Smooth muscle cell (in vitro differentiated cells): Measurements from ENCODE around the gene SLX4IP. TPM values are rescaled to one million over a fixed set of nuclear protein-coding genes. Genes with fewer than 3 reads are reported as not detected.

ENCODE experiments used
- DNase-seq: peaks from one replicate; lab custom pipeline; 2025; ENCODE audit not compliant: unreplicated experiment; lab: John Stamatoyannopoulos, UW
- H2AFZ ChIP-seq: fragments of 200-600 bp; sonication (generic); 2 replicates; pipeline ENCODE4 v1.6.0; 2016; ENCODE audit warnings: antibody characterized with exemption, low read depth, mild to moderate bottlenecking
- H3F3A ChIP-seq: fragments of 200-600 bp; sonication (generic); 2 replicates; pipeline ENCODE4 v1.6.0; 2017; ENCODE audit warnings: antibody characterized with exemption, low read depth
- H3K27ac ChIP-seq: fragments of 200-600 bp; sonication (generic); 2 replicates; pipeline ENCODE4 v1.5.1; 2016; ENCODE audit warnings: low read depth, mild to moderate bottlenecking
- H3K27me3 ChIP-seq: fragments of 200-600 bp; sonication (generic); 2 replicates; pipeline ENCODE4 v1.6.1; 2016; ENCODE audit warnings: low read depth, mild to moderate bottlenecking
- H3K36me3 ChIP-seq: fragments of 200-600 bp; sonication (generic); 2 replicates; pipeline ENCODE4 v1.5.1; 2016; ENCODE audit warnings: low read depth
- H3K4me1 ChIP-seq: fragments of 200-600 bp; sonication (generic); 2 replicates; pipeline ENCODE4 v1.5.1; 2016; ENCODE audit warnings: low read depth
- H3K4me2 ChIP-seq: fragments of 200-600 bp; sonication (generic); 2 replicates; pipeline ENCODE4 v1.6.0; 2016; ENCODE audit warnings: mild to moderate bottlenecking
- H3K4me3 ChIP-seq: fragments of 200-600 bp; sonication (generic); 2 replicates; pipeline ENCODE4 v1.5.1; 2016; ENCODE audit warnings: mild to moderate bottlenecking
- H3K79me2 ChIP-seq: fragments of 200-600 bp; sonication (generic); 2 replicates; pipeline ENCODE4 v1.6.0; 2016; ENCODE audit warnings: low read depth, mild to moderate bottlenecking
- H3K9ac ChIP-seq: fragments of 200-600 bp; sonication (generic); 2 replicates; pipeline ENCODE4 v1.6.0; 2016; ENCODE audit warnings: low read depth
- H3K9me3 ChIP-seq: fragments of 200-600 bp; sonication (generic); replicated peaks from 2 replicates; pipeline ENCODE4 v1.5.1; 2016; ENCODE audit warnings: low read depth
- H4K20me1 ChIP-seq: fragments of 200-600 bp; sonication (generic); 2 replicates; pipeline ENCODE4 v1.6.0; 2016; ENCODE audit warnings: low read depth
- WGBS: methylation state at CpG from one replicate; pipeline ENCODE4 v1.1.7; 2016; ENCODE audit warnings: low lambda C conversion rate; 5-methylcytosine and 5-hydroxymethylcytosine counted together
- polyA plus RNA-seq: library from polyadenylated mRNA; unstranded; fragments of >200 nt; fragmentation: Nextera tagmentation; extraction: Ambion mirVana; gene quantifications from 2 replicates; pipeline ENCODE4 v1.2.1, GENCODE V29; 2016
- total RNA-seq: library from RNA; depleted of rRNA; stranded (reverse); fragments of >200 nt; gene quantifications from 2 replicates; pipeline ENCODE4 v1.2.3, GENCODE V29; 2014
- TF ChIP-seq, protein P1 (sequence below): fragments of 200-600 bp; sonication (generic); IDR thresholded peaks from 2 replicates; pipeline ENCODE4 v1.5.1; 2017; ENCODE audit warnings: borderline replicate concordance, mild to moderate bottlenecking, antibody characterized with exemption; ENCODE audit not compliant: insufficient read depth, poor library complexity, severe bottlenecking

The SLX4IP gene
- total and polyA plus RNA-seq, 2 experiments from 2014 or later = 1.2 to 6.2 TPM

DNA sequence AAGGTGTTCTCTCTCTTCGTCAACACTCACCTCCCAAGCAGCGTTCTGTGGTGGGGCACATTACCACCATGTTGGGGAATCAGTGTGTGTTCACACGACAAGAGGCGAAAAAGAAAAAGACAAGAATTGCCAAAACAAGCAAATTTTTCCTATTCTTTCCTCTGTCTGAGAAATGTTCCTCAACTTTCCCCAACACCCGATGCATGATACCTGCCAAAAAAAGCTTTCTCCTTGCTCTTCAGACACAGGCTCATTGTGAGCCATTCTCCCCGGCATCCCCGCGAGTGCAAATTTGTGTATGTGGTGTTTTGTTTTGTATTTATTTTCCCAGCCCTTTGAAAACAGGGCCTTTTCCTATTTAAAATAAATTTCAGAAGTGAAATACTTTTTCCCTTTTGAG, 137.7 kb downstream of the SLX4IP start:
- TF ChIP-seq, protein P1, sequence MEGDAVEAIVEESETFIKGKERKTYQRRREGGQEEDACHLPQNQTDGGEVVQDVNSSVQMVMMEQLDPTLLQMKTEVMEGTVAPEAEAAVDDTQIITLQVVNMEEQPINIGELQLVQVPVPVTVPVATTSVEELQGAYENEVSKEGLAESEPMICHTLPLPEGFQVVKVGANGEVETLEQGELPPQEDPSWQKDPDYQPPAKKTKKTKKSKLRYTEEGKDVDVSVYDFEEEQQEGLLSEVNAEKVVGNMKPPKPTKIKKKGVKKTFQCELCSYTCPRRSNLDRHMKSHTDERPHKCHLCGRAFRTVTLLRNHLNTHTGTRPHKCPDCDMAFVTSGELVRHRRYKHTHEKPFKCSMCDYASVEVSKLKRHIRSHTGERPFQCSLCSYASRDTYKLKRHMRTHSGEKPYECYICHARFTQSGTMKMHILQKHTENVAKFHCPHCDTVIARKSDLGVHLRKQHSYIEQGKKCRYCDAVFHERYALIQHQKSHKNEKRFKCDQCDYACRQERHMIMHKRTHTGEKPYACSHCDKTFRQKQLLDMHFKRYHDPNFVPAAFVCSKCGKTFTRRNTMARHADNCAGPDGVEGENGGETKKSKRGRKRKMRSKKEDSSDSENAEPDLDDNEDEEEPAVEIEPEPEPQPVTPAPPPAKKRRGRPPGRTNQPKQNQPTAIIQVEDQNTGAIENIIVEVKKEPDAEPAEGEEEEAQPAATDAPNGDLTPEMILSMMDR = no peak
- H3K79me2 ChIP-seq = no peaks in the 10 kb centered on the region
- no peak overlapping the region for H3K4me3 ChIP-seq
- no peak overlapping the region for H3K27ac ChIP-seq
- no peaks in the 10 kb centered on the region for H3K27me3 ChIP-seq
- H3K9ac ChIP-seq = no peak overlapping the region
- DNase-seq = no peak
- no peaks in the 10 kb centered on the region for H4K20me1 ChIP-seq
- H3K4me2 ChIP-seq = no peak overlapping the region
- H3K4me1 ChIP-seq = no peaks in the 10 kb centered on the region
- no peak overlapping the region for H2AFZ ChIP-seq
- H3F3A ChIP-seq = no peaks in the 10 kb centered on the region
- 97% methylated on average over 8 of the region's 8 CpGs for WGBS
- H3K36me3 ChIP-seq = no peaks in the 10 kb centered on the region
- no peaks in the 10 kb centered on the region for H3K9me3 ChIP-seq

DNA sequence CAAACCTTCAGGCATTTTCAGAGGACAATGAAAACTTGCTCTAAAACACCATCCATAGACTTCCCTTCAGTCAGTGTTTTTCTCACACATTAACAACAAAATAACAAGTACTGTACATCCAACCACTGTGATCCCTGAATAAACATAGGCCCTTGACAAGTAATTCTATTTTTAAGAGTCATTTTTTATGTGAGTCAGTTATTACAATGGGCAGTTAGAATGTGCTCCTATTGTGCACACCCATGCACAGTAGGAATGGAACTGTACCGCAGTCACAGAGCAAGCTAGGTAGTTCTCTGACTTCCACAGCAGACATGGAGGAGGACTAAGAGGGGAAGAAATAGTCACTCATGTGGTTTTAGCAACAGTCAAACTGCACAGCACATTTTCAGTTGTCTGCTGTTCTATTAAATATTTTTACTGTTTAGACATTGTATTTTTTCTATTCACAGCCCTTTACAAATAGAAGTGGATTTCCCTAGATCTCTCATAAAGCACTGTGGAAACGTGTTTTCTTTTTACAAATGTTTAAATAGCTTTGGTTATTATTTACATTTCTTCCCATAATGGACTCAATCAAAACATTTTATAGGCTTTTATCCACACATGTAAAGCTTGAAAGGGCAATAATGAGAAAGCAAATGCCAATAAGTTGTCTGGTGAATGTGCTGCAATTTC, 138.3 kb downstream of the SLX4IP start:
- Histone ChIP-seq H3K27ac (no peak overlapping the region), H3K9me3 (no peaks in the 10 kb centered on the region), H3K9ac (no peak overlapping the region), H4K20me1 (no peaks in the 10 kb centered on the region), H3K36me3 (no peaks in the 10 kb centered on the region), H3K4me2 (no peak overlapping the region), H3K79me2 (no peaks in the 10 kb centered on the region), H3K4me3 (no peak overlapping the region), H3K27me3 (no peaks in the 10 kb centered on the region), H3K4me1 (no peaks in the 10 kb centered on the region), H2AFZ (no peak overlapping the region), H3F3A (no peaks in the 10 kb centered on the region)
- 88% methylated on average over 2 of the region's 2 CpGs for WGBS
- DNase-seq = no peak
- TF ChIP-seq, protein P1 = no peak

DNA sequence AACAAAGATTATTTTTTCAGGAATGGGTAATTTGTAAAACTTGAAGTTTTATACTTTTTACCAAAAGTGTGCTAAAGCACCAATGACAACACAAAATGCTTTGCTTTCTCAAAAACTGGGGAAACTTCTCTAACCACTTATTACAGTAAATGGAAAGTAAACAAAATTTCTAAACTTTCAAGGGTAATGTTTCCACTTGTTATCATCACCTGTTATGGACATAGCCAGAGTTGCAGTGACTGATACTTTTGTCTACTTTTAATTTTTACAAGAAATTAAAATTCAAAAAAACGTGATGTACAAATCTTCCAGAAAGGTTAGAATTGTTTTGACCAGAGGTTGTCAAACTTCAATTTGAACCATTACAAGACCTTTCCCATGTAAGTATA, 138.8 kb downstream of the SLX4IP start:
- Histone ChIP-seq H3K9me3 (no peaks in the 10 kb centered on the region), H3K79me2 (no peaks in the 10 kb centered on the region), H4K20me1 (no peaks in the 10 kb centered on the region), H3K27me3 (no peaks in the 10 kb centered on the region), H2AFZ (no peak overlapping the region), H3K4me1 (no peaks in the 10 kb centered on the region), H3F3A (no peaks in the 10 kb centered on the region), H3K4me3 (no peak overlapping the region), H3K27ac (no peak overlapping the region), H3K4me2 (no peak overlapping the region), H3K9ac (no peak overlapping the region), H3K36me3 (no peaks in the 10 kb centered on the region)
- WGBS = 86% methylated on average over 1 of the region's 1 CpG
- TF ChIP-seq, protein P1 = no peak
- no peak for DNase-seq

DNA sequence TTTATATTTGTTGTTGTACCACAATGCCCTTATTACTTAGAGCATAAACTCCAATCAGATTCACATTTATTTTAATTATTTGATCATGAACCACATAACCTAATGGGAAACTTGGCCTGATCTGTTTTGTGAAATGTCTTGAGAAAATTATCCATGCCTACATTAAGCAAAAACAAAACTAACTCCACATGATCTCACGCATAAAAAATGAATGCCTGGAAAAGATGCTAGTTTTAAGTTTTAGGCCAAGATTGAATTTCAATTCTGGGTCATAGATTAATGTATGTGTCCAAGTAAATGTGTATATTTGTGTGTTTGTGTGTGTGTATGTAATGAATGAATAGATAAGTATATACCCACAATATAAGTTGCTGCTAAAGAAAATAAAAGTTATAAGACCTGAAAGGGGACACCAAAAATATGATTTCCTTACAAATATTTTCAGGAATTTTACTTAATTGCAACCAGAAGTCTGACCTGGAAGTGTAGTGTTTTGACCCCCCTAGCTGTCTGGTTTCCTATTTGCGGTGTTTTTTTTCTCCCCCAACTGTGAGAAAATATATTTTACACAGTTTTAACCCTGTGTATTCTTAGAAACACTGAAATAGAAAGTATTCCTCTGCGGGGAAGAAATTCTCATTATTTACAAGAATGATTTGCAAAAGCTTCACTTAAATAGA, 141.4 kb downstream of the SLX4IP start:
- H3K27ac ChIP-seq = no peak overlapping the region
- WGBS = 98% methylated on average over 3 of the region's 3 CpGs

More for the DNA sequence above, 141.4 kb downstream of the SLX4IP start:
- TF ChIP-seq, protein P1 = no peak
- Histone ChIP-seq H2AFZ (no peak overlapping the region), H3K9me3 (no peaks in the 10 kb centered on the region), H3K4me2 (no peak overlapping the region), H4K20me1 (no peaks in the 10 kb centered on the region), H3K36me3 (no peaks in the 10 kb centered on the region), H3K79me2 (no peaks in the 10 kb centered on the region), H3K4me1 (peaks cover 3% of the 10 kb centered on the region), H3K9ac (no peak overlapping the region), H3K27me3 (no peaks in the 10 kb centered on the region), H3F3A (no peaks in the 10 kb centered on the region), H3K4me3 (no peak overlapping the region)
- no peak for DNase-seq
